PC-3 (cell line): ENCODE measurements around the gene ERO1B. TPM values are rescaled to one million over a fixed set of nuclear protein-coding genes. Genes with fewer than 3 reads are reported as not detected.

Source experiments
- ATAC-seq: fragments of 200-7000 bp; cut with Tn5 transposase; 2 replicates; pipeline ENCODE4 v1.9.1; 2020; ENCODE audit warnings: mild to moderate bottlenecking, moderate library complexity
- BruUV-seq: library from RNA; stranded (reverse); fragments of 400-500 nt; replicated peaks from 2 replicates; lab custom pipeline; 2021; lab: Mats Ljungman, UMichigan
- CTCF ChIA-PET: fragments of 300-600 bp; sonication (Branson Sonifier 250); formaldehyde crosslinking; loops from one replicate; lab custom pipeline; 2022; ENCODE audit warnings: antibody characterized with exemption; lab: Charles Lee
- POLR2A ChIA-PET: fragments of 300-600 bp; sonication (Branson Sonifier 250); formaldehyde crosslinking; loops from one replicate; lab custom pipeline; 2022; ENCODE audit warnings: antibody characterized with exemption; ENCODE audit not compliant: unreplicated experiment; lab: Charles Lee
- DNase-seq: peaks from one replicate; pipeline ENCODE4 v3.0.0-alpha.2; 2015
- H2AFZ ChIP-seq: fragments of 300-600 bp; sonication (generic); 2 replicates; pipeline ENCODE4 v1.6.0; 2016; ENCODE audit warnings: antibody characterized with exemption, low read length
- H3F3A ChIP-seq: fragments of 300-600 bp; sonication (generic); one replicate; pipeline ENCODE4 v1.6.0; 2017; ENCODE audit warnings: antibody characterized with exemption, low read length, control low read depth, mild to moderate bottlenecking; ENCODE audit not compliant: unreplicated experiment
- H3K27ac ChIP-seq: fragments of 300-600 bp; sonication (generic); 2 replicates; pipeline ENCODE4 v1.5.1; 2016; ENCODE audit warnings: mild to moderate bottlenecking, low read length
- H3K27me3 ChIP-seq: fragments of 300-600 bp; sonication (generic); 2 replicates; pipeline ENCODE4 v1.6.1; 2016; ENCODE audit warnings: low read length, mixed read lengths
- H3K36me3 ChIP-seq: fragments of 300-600 bp; sonication (generic); 2 replicates; pipeline ENCODE4 v1.6.1; 2016; ENCODE audit warnings: low read depth, mixed run types, low read length, mixed read lengths
- H3K4me1 ChIP-seq: fragments of 300-600 bp; sonication (generic); 2 replicates; pipeline ENCODE4 v1.5.1; 2016; ENCODE audit warnings: low read length; ENCODE audit not compliant: insufficient read depth
- H3K4me2 ChIP-seq: fragments of 300-600 bp; sonication (generic); 2 replicates; pipeline ENCODE4 v1.6.0; 2016; ENCODE audit warnings: low read length
- H3K4me3 ChIP-seq: fragments of 300-600 bp; sonication (generic); 2 replicates; pipeline ENCODE4 v1.5.1; 2016; ENCODE audit warnings: mild to moderate bottlenecking, low read length, mixed read lengths
- H3K79me2 ChIP-seq: fragments of 300-600 bp; sonication (generic); 2 replicates; pipeline ENCODE4 v1.6.1; 2017; ENCODE audit warnings: low read length, mixed read lengths
- H3K9ac ChIP-seq: fragments of 300-600 bp; sonication (generic); 2 replicates; pipeline ENCODE4 v1.6.0; 2016; ENCODE audit warnings: mild to moderate bottlenecking, low read length
- H3K9me2 ChIP-seq: fragments of 300-600 bp; sonication (generic); replicated peaks from 2 replicates; pipeline ENCODE4 v1.6.1; 2016; ENCODE audit warnings: mixed run types, low read length, mixed read lengths
- H3K9me3 ChIP-seq: fragments of 300-600 bp; sonication (generic); 2 replicates; pipeline ENCODE4 v1.6.1; 2016; ENCODE audit warnings: low read length, mixed read lengths
- H4K20me1 ChIP-seq: fragments of 300-600 bp; sonication (generic); 2 replicates; pipeline ENCODE4 v1.6.1; 2016; ENCODE audit warnings: low read length, mixed read lengths
- CTCF ChIP-seq: fragments of 300-600 bp; sonication (generic); conservative IDR thresholded peaks from 2 replicates; pipeline ENCODE4 v1.5.1; 2017; ENCODE audit warnings: antibody characterized with exemption, low read depth, mild to moderate bottlenecking, low read length
- EZH2 ChIP-seq: fragments of 300-600 bp; sonication (generic); IDR thresholded peaks from one replicate; pipeline ENCODE4 v1.6.1; 2017; ENCODE audit warnings: antibody characterized with exemption, mild to moderate bottlenecking, low read length; ENCODE audit not compliant: unreplicated experiment
- EZH2phosphoT487 ChIP-seq: fragments of 300-600 bp; sonication (generic); IDR thresholded peaks from 2 replicates; pipeline ENCODE4 v1.6.1; 2018; ENCODE audit warnings: mild to moderate bottlenecking, antibody characterized with exemption, low read length, borderline replicate concordance
- intact Hi-C: fragments of 100-400 bp; cut with micrococcal nuclease; formaldehyde crosslinking; loops from 2 replicates; pipeline ENCODE4 v1.9.0; 2023
- total RNA-seq: library from RNA; depleted of rRNA; stranded (reverse); fragments of >200 nt; gene quantifications from 2 replicates; pipeline ENCODE4 v1.2.3, GENCODE V29; 2014

The ERO1B gene
- total RNA-seq, 1 experiment from 2014 or later, result 0.95 TPM

- Histone ChIP-seq H2AFZ (no peak overlapping the region), H3K4me1 (no peaks in the 10 kb centered on the region; the same call in 1 of the 2 replicates), H3K9me2 (no peaks in the 10 kb centered on the region), H3K27ac (no peak overlapping the region), H3K79me2 (no peaks in the 10 kb centered on the region), H3K4me3 (no peak overlapping the region), H3K27me3 (no peaks in the 10 kb centered on the region), H3K9ac (no peak overlapping the region), H3K36me3 (no peaks in the 10 kb centered on the region), H3K9me3 (no peaks in the 10 kb centered on the region), H3K4me2 (no peak overlapping the region), H3F3A (no peaks in the 10 kb centered on the region), H4K20me1 (no peaks in the 10 kb centered on the region)
- TF ChIP-seq EZH2phosphoT487 (no peak), CTCF (no peak), EZH2 (no peak)
- no peak for DNase-seq
- ATAC-seq, result no peak
- CTCF ChIA-PET, result no interaction called here
- POLR2A ChIA-PET, result no interaction called here
- intact Hi-C loops, result no loop called here
- no TSS peak for BruUV-seq
Observed at GRCh38 chr1:236240675-236241074, 41.1 kb downstream of the ERO1B start.

- H3K27ac ChIP-seq, result no peak overlapping the region
- H4K20me1 ChIP-seq, result no peaks in the 10 kb centered on the region
- no peaks in the 10 kb centered on the region for H3K9me2 ChIP-seq
- no peak overlapping the region for H2AFZ ChIP-seq
- no peaks in the 10 kb centered on the region for H3F3A ChIP-seq
- H3K4me3 ChIP-seq, result no peak overlapping the region
- H3K9me3 ChIP-seq, result no peaks in the 10 kb centered on the region
- peak; percentile 21 for DNase-seq
- peak; percentile 63 for ATAC-seq
- CTCF ChIA-PET, result interaction anchor here (0.5 to 0.6 kb wide), 2 partner anchors 263 to 288 kb away, joined by 7 to 9 read pairs; no protein-coding TSS in a partner anchor
- BruUV-seq, result no TSS peak
- no peak overlapping the region for H3K9ac ChIP-seq
- no peak overlapping the region for H3K4me2 ChIP-seq
- intact Hi-C loops, result no loop called here
- no peaks in the 10 kb centered on the region; the same call in 1 of the 2 replicates for H3K4me1 ChIP-seq
- no peaks in the 10 kb centered on the region for H3K79me2 ChIP-seq
- TF ChIP-seq EZH2phosphoT487 (no peak), EZH2 (no peak), CTCF (no peak)
- H3K36me3 ChIP-seq, result no peaks in the 10 kb centered on the region
- POLR2A ChIA-PET, result no interaction called here
- H3K27me3 ChIP-seq, result no peaks in the 10 kb centered on the region
Observed at GRCh38 chr1:236239092-236239585, 42.6 kb downstream of the ERO1B start.

GRCh38 chr1:236235116-236235515 lies 46.6 kb downstream of the ERO1B start:
- TF ChIP-seq EZH2, result no peak
- ATAC-seq, result no peak
- no peak for DNase-seq
- Histone ChIP-seq H3K9me3 (no peaks in the 10 kb centered on the region), H3K9me2 (no peaks in the 10 kb centered on the region), H3F3A (no peaks in the 10 kb centered on the region), H3K36me3 (no peaks in the 10 kb centered on the region), H3K4me3 (no peak overlapping the region), H3K4me1 (no peaks in the 10 kb centered on the region; the same call in 1 of the 2 replicates), H3K79me2 (no peaks in the 10 kb centered on the region), H3K27me3 (no peaks in the 10 kb centered on the region), H3K4me2 (no peak overlapping the region), H2AFZ (no peak overlapping the region), H3K27ac (no peak overlapping the region), H3K9ac (no peak overlapping the region), H4K20me1 (no peaks in the 10 kb centered on the region)
- ChIA-PET POLR2A (no interaction called here), CTCF (no interaction called here)
- no TSS peak for BruUV-seq
- intact Hi-C loops, result no loop called here
